HG03280 (cell line): Measurements from ENCODE around the gene CDCA4.
A peak's percentile ranks its signal among the peaks of the same experiment; 100 is the strongest.

ENCODE experiments used
- ATAC-seq: cut with Tn5 transposase; IDR thresholded peaks from one replicate; pipeline ENCODE4 v1.9.1; 2021; ENCODE audit warnings: mild to moderate bottlenecking, moderate library complexity; ENCODE audit not compliant: unreplicated experiment

Gene CDCA4

GRCh38 chr14:105059035-105059924, 38.4 kb upstream of the CDCA4 start:
- no peak for ATAC-seq

DNA sequence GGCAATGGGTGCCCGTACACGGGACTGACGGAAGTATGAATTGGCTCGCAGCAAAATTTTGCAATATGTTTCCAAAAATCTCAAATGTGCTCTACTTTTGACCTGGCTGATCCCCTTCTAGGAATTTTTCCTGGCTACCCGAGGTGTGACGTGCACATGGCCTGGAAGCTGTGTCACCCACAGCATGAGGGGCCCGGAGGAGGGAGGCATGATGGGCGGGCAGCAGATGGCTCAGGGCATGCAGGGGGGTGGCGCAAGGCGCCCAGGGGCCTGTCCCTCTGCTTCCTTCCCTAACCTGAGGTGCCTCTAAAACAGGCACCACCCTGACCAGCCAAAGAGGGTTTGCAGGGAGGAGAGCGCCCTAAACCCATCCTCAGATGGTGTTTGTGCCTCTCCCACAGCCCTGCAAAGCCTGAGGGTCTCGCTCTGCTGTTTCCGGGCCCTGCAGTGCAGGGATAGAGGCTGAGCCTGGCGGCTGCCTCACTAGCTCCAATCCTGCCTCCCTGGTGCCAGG, 37.7 kb upstream of the CDCA4 start:
- ATAC-seq = no peak

GRCh38 chr14:105056303-105056831, 35.5 kb upstream of the CDCA4 start:
- no peak for ATAC-seq

DNA sequence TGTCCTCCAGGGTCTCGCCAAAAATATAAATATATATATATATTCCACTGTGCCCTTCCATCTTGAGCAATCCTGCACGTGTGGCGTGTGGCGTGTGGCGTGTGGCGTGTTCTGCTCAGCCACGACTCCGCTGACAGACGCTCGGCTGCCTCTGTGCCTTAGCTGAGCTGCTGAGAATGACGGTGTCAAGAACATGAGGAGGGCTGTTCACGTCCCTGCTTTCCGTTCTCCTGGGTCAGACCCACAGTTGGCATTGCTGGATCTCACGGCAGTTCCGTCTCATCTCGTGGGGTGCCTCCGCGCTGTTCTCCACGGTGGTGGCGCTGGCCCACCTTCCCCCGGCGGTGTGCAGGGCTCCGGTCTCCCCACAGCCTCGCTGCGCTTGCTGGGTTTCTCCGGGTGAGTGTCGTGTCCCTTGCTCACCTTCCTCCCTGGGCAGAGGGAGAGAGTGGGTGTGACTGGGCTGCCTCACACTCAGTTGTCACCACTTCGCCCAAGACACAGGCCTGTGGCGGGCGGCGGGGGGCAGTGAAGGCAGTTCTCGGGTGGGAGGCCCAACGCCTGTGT, 34.9 kb upstream of the CDCA4 start:
- no peak for ATAC-seq

GRCh38 chr14:105055334-105055733, 34.5 kb upstream of the CDCA4 start:
- ATAC-seq = no peak

- ATAC-seq = no peak
These were observed 33.1 kb upstream of the CDCA4 start for GRCh38 chr14:105053996-105054395.

- ATAC-seq = no peak
These were observed 32.5 kb upstream of the CDCA4 start for GRCh38 chr14:105053421-105053820.

GRCh38 chr14:105052110-105052458, 31.2 kb upstream of the CDCA4 start:
- no peak for ATAC-seq

DNA sequence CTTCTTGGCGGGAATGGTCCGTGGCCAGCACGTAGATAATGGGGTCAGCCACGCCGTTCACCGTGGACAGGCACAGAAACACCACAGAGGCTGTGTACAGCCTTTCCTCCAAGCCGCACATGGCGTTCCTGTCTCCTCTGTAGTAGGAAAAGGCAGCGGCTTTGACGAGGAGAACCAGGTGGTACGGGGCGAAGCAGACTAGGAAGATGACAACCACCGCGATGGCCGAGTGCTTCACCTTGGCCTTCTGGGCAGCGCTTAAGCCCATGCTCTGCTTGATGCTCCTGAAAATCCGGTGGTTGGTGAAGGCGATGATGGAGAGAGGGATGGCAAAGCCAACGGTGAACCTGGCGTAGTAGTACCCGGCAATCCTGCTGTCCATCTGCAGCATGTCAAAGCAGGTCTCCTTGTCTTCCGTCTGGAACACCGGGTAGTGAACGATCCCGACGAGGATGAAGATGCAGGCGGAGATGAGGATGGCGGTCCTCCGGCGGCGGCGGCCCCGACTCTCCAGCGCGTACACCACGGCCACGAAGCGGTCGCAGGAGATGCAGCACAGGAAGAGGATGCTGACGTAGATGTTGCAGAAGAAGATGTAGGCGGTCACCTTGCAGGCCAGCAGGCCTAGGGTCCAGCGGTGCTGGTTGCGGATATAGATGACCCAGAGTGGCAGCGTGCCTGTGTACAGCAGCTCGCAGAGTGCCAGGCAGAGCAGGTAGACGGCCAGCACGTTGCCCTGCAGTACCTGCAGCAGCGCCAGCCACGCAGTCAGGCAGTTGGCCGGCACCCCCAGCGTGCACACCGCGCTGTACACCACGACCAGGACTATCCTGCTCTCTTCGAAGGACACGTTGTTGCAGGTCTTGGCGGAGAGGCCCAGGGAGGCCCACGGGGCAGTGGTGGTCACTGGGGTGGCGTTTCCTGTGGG, 30.6 kb upstream of the CDCA4 start:
- ATAC-seq = no peak

GRCh38 chr14:105050551-105050897, 29.6 kb upstream of the CDCA4 start:
- ATAC-seq = no peak

DNA sequence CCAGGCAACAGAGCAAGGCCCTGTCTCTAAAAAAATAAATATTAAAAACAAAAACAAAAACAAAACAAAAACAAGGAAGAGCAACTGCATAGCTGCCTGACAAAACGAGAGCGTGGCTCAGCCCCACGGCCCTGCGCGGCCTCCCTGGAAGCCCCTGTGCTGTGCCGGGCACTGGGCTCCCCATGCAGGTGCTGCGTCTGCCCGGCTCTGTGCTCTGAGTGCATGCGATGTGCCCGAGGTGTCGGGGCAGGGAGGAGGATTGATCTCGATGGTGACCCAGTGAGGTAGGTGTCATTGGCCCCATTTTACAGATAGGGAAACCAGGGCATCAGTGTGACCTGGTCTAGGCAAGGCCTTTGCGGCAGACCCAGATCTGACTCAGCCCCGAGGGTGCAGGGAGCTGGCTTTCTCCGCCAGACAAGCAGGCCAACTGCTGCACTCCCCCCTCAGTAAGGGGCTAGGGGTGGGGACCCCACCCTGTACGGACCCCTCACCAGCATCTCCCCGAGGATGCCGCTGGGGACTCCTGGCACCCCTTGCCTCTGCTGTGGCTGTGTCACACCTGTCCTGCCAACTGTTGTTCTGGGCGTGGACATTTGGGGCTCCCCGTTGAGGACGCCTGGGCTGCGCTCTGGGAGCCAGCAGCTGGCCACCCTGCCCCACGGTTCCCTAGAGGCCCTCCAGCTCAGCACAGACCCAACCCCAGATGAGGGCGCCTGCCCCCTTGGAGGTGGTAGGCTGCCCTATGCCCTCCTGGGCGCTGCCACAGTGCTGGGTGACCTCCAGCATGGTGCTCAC, 29.1 kb upstream of the CDCA4 start:
- no peak for ATAC-seq

DNA sequence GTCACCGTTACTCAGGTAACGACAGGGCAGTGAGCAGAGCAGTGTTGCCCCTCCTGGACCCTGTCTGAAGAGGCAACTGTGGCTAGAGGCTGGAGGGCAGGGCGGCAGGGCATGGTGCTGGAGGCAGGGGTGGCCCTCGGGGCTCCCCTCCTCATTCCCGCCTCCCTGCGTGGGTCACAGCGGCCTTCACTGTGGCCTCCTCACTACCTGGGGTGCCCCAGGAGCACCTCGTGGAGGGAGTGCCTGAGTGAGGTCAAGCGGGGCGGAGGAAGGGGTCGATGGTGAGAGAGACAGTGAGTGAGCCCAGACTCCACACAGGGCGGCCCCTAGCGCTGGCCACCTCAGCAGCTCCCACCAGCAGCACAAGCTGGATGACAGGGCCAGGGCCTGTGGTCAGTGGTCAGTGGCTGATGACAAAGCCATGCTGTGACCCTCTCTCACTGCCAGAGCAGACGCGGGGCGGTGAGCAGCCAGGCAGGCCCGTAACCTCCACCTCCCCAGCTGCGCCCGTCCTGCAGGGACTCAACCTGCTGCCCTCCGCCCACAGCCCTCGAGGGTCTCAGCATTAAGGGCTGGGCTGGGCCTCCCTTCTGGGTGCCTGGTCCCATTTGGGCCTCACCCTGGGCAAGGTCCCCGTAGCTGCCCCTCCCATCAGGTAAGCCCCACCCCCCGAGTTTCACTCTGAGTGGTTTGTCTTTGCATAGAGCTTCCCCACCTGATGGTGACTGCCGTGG, 26.6 kb upstream of the CDCA4 start:
- no peak for ATAC-seq

GRCh38 chr14:105046891-105047282, 26.0 kb upstream of the CDCA4 start:
- no peak for ATAC-seq

DNA sequence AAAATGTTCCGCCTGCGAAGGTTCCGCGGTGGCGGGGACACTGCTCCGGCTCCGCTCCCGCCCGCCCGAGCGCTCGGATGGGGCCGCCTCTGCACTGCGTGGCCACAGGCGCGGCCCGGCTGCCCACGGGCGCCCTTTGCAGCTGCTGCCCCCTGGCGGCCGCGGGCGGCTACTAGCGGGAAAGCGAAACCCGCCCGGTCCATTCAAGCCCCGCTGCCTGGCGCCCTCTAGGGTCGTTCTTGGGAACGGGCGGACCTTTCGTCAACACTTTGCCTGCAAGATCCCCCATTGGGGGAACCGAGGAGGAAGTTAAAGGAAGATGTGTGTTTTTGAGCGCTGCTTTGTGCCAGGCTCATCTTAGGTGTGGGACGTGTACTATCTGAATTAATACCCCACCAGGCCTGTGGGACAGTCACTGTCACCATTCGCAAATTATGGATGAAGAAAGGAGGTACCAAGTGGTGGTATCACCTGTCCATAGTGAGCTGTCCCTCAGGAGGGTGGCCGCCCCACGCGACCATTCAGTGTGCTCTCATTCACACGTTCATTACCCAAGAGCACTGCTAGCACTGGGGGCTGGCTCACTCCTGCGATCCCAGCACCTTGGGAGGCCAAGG, 24.9 kb upstream of the CDCA4 start:
- peak; percentile 63 for ATAC-seq

DNA sequence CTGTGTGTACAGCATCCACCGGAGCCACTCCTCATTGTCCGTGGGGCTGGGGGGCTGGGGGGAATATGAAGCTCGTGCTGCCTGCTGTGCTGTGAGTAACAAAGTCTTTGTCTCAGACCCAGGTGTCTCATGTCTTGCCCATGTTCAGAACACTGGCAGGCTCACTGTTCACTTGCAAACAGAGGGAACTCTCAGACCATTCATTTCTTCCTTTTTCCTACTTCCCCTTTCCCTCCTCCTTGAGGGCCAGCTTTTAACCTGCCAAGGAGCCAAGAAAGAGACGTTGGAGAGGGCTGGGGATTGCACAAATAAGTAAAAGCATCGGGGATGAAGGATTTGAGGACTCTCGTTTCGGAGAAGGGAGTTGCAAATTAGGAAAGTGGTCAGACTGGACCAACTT, 22.8 kb upstream of the CDCA4 start:
- no peak for ATAC-seq

- ATAC-seq = no peak
These were observed 21.9 kb upstream of the CDCA4 start for GRCh38 chr14:105042813-105043212.

GRCh38 chr14:105041841-105042765, 21.2 kb upstream of the CDCA4 start:
- no peak for ATAC-seq
